Suprapubic skin (tissue), 4 donors: ENCODE measurements around the gene C19orf25.

Source experiments
- CTCF ChIP-seq, 2 donors: fragments of 200-600 bp in 1 of 2; fragments of 450-650 bp in 1 of 2; sonication (generic) in 1 of 2; IDR thresholded peaks; one replicate each; pipeline ENCODE4 v1.5.1; 2016 to 2019; ENCODE audit warnings: antibody characterized with exemption in 2 of 2, mild to moderate bottlenecking in 1 of 2, moderate library complexity in 1 of 2
- EP300 ChIP-seq: sonication (generic); formaldehyde crosslinking; IDR thresholded peaks from one replicate; pipeline ENCODE4 v1.6.1; 2017; ENCODE audit warnings: antibody characterized with exemption
- POLR2A ChIP-seq, 2 donors: fragments of 450-650 bp; IDR thresholded peaks; one replicate each; pipeline ENCODE4 v1.6.1; 2017; ENCODE audit warnings: antibody characterized with exemption in 2 of 2, mild to moderate bottlenecking in 2 of 2, moderate library complexity in 2 of 2
- POLR2AphosphoS5 ChIP-seq, 3 donors: sonication (generic); formaldehyde crosslinking; IDR thresholded peaks; one replicate each; pipeline ENCODE4 v1.6.1; 2017; ENCODE audit warnings: antibody characterized with exemption in 3 of 3

DNA sequence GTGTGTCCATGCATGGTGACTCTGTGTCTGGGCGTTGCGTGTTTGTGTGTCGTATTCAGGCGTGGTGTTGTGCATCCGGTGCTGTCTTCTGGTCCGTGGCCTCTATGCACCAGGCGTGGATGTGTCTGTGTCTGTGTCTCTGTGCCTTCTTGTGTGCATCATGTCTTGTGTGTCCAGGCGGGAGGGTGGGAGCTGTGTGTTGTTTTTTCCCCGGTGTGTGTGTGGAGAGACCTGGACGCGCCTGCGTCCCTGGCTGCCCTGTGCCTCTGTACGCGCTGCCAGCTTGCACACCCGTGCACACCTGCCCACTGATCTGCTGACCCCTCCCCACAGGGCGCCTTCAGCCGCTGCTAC is 45.9 kb upstream of the C19orf25 start:
- TF ChIP-seq CTCF (IDR thresholded peaks at IDR 0.05) (no peak), POLR2A (IDR thresholded peaks at IDR 0.05) (no peak), POLR2AphosphoS5 (IDR thresholded peaks at IDR 0.05) (no peak), EP300 (no peak)
